K562 (cell line): ENCODE results near the gene CNNM3. TPM values are rescaled to one million over a fixed set of nuclear protein-coding genes. Genes with fewer than 3 reads are reported as not detected.

Experiments used
- C11orf30 ChIP-seq: fragments of 450-650 bp; IDR thresholded peaks from 2 replicates; pipeline ENCODE4 v1.6.1; 2016; ENCODE audit warnings: low read depth, mild to moderate bottlenecking
- CBFA2T3 ChIP-seq: fragments of 450-650 bp; IDR thresholded peaks from 2 replicates; pipeline ENCODE4 v1.6.1; 2017
- CBX5 ChIP-seq: IDR thresholded peaks from 2 replicates; pipeline ENCODE4 v1.6.1; 2014; ENCODE audit warnings: low read depth, borderline replicate concordance
- CC2D1A ChIP-seq: fragments of 450-650 bp; IDR thresholded peaks from 2 replicates; pipeline ENCODE4 v1.6.1; 2017; ENCODE audit warnings: mild to moderate bottlenecking
- CHAMP1 ChIP-seq: fragments of 450-650 bp; IDR thresholded peaks from 2 replicates; pipeline ENCODE4 v1.6.1; 2016; ENCODE audit warnings: mild to moderate bottlenecking
- CTCFL ChIP-seq: IDR thresholded peaks from 2 replicates; pipeline ENCODE4 v1.6.1; 2011; ENCODE audit warnings: borderline replicate concordance, low read depth, mild to moderate bottlenecking, moderate library complexity, low read length; ENCODE audit not compliant: insufficient read depth, poor library complexity, severe bottlenecking
- DDX20 ChIP-seq: fragments of 450-650 bp; IDR thresholded peaks from 2 replicates; pipeline ENCODE4 v1.6.1; 2016; ENCODE audit warnings: missing genetic modification characterization, low read depth, mild to moderate bottlenecking, missing compliant biosample characterization, moderate library complexity
- DMBX1 ChIP-seq: fragments of 250-450 bp; sonication (Bioruptor Pico); IDR thresholded peaks from 2 replicates; pipeline ENCODE4 v1.8.0; 2022; ENCODE audit warnings: inconsistent platforms, mild to moderate bottlenecking, moderate library complexity, borderline replicate concordance
- FOXJ2 ChIP-seq: fragments of 200-800 bp; sonication (Bioruptor generic); IDR thresholded peaks from 2 replicates; pipeline ENCODE4 v1.6.1; 2016; ENCODE audit warnings: missing genetic modification characterization, missing compliant biosample characterization
- HNRNPH1 ChIP-seq: fragments of 200-400 bp; formaldehyde crosslinking; optimal IDR thresholded peaks from 2 replicates; pipeline ENCODE3; 2017; ENCODE audit warnings: low read depth, mild to moderate bottlenecking, low read length, moderate library complexity
- NCOR1 ChIP-seq: fragments of 450-650 bp; IDR thresholded peaks from 2 replicates; pipeline ENCODE4 v1.6.1; 2016; ENCODE audit warnings: mild to moderate bottlenecking, moderate library complexity
- NR4A1 ChIP-seq, 2 experiments: fragments of 250-450 bp in 1 of 2; fragments of 450-650 bp in 1 of 2; sonication (Bioruptor Pico) in 1 of 2; IDR thresholded peaks; 2 replicates each; pipeline versions ENCODE4 v1.4.0 to v1.6.1; 2016 to 2020; ENCODE audit warnings: mild to moderate bottlenecking in 2 of 2, missing compliant biosample characterization in 1 of 2, missing genetic modification characterization in 1 of 2, moderate library complexity in 1 of 2
- POLR2H ChIP-seq: IDR thresholded peaks from 2 replicates; pipeline ENCODE4 v1.6.1; 2016; ENCODE audit warnings: missing genetic modification characterization, low read depth, mild to moderate bottlenecking, control low read depth, missing compliant biosample characterization, moderate library complexity
- TAL1 ChIP-seq: fragments of 450-650 bp; IDR thresholded peaks from 2 replicates; pipeline ENCODE4 v1.6.1; 2016; ENCODE audit warnings: mild to moderate bottlenecking
- TOE1 ChIP-seq, 2 experiments: fragments of 450-650 bp in 1 of 2; sonication (generic) in 1 of 2; formaldehyde crosslinking in 1 of 2; IDR thresholded peaks; 2 replicates each; pipeline versions ENCODE4 v1.7.1 to v1.8.0; 2016 to 2022; ENCODE audit warnings: borderline replicate concordance in 2 of 2, mild to moderate bottlenecking in 2 of 2, antibody characterized with exemption in 1 of 2, inconsistent platforms in 1 of 2, low read depth in 1 of 2, missing genetic modification reagents in 1 of 2, moderate library complexity in 1 of 2
- ZBTB34 ChIP-seq: fragments of 250-450 bp; sonication (Bioruptor Pico); IDR thresholded peaks from 2 replicates; pipeline ENCODE4 v1.8.0; 2021; ENCODE audit warnings: mild to moderate bottlenecking, moderate library complexity
- ZNF133 ChIP-seq: fragments of 250-450 bp; sonication (Bioruptor Pico); IDR thresholded peaks from 2 replicates; pipeline ENCODE4 v1.4.0; 2020; ENCODE audit warnings: mild to moderate bottlenecking
- ZNF143 ChIP-seq: sonication (generic); formaldehyde crosslinking; IDR thresholded peaks from 2 replicates; pipeline ENCODE4 v1.9.0; 2022; ENCODE audit warnings: mild to moderate bottlenecking, missing genetic modification reagents
- ZNF449 ChIP-seq: fragments of 250-450 bp; sonication (Bioruptor Pico); IDR thresholded peaks from 2 replicates; pipeline ENCODE4 v1.8.0; 2022; ENCODE audit warnings: moderate library complexity, mild to moderate bottlenecking, inconsistent platforms
- ZNF561 ChIP-seq: fragments of 450-650 bp; formaldehyde crosslinking; conservative IDR thresholded peaks from 2 replicates; pipeline ENCODE4 v1.4.0; 2020; ENCODE audit warnings: mild to moderate bottlenecking, moderate library complexity
- polyA plus RNA-seq, 8 experiments: library from polyadenylated mRNA; depleted of rRNA in 4 of 8; stranded (reverse) in 5 of 8; unstranded in 3 of 8; fragments of >200 nt; fragmentation: Nextera tagmentation in 2 of 8; fragmentation: Illumina TruSeq in 1 of 8; extraction: Ambion mirVana in 2 of 8; extraction: Trizol in 1 of 8; gene quantifications; 2 replicates each; pipeline versions ENCODE4 v1.2.1 to v1.2.3, GENCODE V29; 2011 to 2014; ENCODE audit warnings: inconsistent platforms in 1 of 8, missing spikeins in 1 of 8
- total RNA-seq, 7 experiments: library from RNA; depleted of rRNA in 6 of 7; stranded (reverse); fragments of >200 nt in 6 of 7; fragmentation: Illumina TruSeq in 2 of 7; extraction: Trizol in 2 of 7; gene quantifications; 2 replicates each; pipeline versions ENCODE4 v1.2.1 to v1.2.3, GENCODE V29; 2011 to 2021; ENCODE audit warnings: low replicate concordance in 1 of 7

CNNM3 gene
- total and polyA plus RNA-seq, 9 of the 15 experiments (the other 6 are each of a cell fraction or from before 2014, with no cell fraction given) = 1.4 to 16.9 (median 6.5) TPM

GRCh38 chr2:96816127-96816835, at the start of gene CNNM3 (continued):
- TF ChIP-seq ZNF449 (CRISPR knock-in tag) = no peak
- no peak for TF ChIP-seq CC2D1A
- peak; percentile 31; the same call in 1 of the 2 replicates for TF ChIP-seq C11orf30
- no peak for TF ChIP-seq CHAMP1
- peak; percentile 31 for TF ChIP-seq NCOR1
- no peak for TF ChIP-seq POLR2H (tag)
- TF ChIP-seq CBFA2T3 = no peak
- TF ChIP-seq HNRNPH1 = no peak
- peak; percentile 91 for TF ChIP-seq CTCFL
- no peak for TF ChIP-seq ZNF561 (CRISPR knock-in tag)
- TF ChIP-seq TAL1 = no peak
- TF ChIP-seq NR4A1 (CRISPR knock-in tag; IDR thresholded peaks at IDR 0.05) = 0 out of 2 replicates have a peak, but pooled peaks have one; percentile 52
- TF ChIP-seq NR4A1 (tag; IDR thresholded peaks at IDR 0.05) = no peak
- TF ChIP-seq DDX20 (tag) = no peak
- peak; percentile 50; the same call in 1 of the 2 replicates for TF ChIP-seq DMBX1 (CRISPR knock-in tag)
- no peak; the same call in 1 of the 2 replicates for TF ChIP-seq FOXJ2
- no peak for TF ChIP-seq CBX5
- no peak for TF ChIP-seq ZBTB34 (CRISPR knock-in tag)
- TF ChIP-seq TOE1 (IDR thresholded peaks at IDR 0.05; ENCODE audit: borderline replicate concordance) = no peak; the same call in 1 of the 2 replicates
- no peak for TF ChIP-seq TOE1 (CRISPR knock-in tag; IDR thresholded peaks at IDR 0.05; ENCODE audit: borderline replicate concordance, low read depth)
- no peak for TF ChIP-seq ZNF133 (CRISPR knock-in tag)
- TF ChIP-seq ZNF143 = no peak
